K562 (cell line): ENCODE data around the gene ABCF3. TPM values are rescaled to one million over a fixed set of nuclear protein-coding genes. Genes with fewer than 3 reads are reported as not detected.
A peak's percentile ranks its signal among the peaks of the same experiment; 100 is the strongest.

Experiments used
- ATF3 ChIP-seq, 2 experiments: fragments of 450-650 bp in 1 of 2; sonication (generic) in 1 of 2; formaldehyde crosslinking in 1 of 2; IDR thresholded peaks in 1 of 2; conservative IDR thresholded peaks in 1 of 2; 2 replicates each; pipeline versions ENCODE4 v1.6.1 to v1.8.1; 2016 to 2023; ENCODE audit warnings: mild to moderate bottlenecking in 2 of 2, moderate library complexity in 2 of 2, inconsistent platforms in 1 of 2, missing genetic modification reagents in 1 of 2
- CBX1 ChIP-seq: sonication (generic); IDR thresholded peaks from 2 replicates; pipeline ENCODE4 v1.6.1; 2016; ENCODE audit warnings: antibody characterized with exemption, low read depth, mild to moderate bottlenecking
- ELK1 ChIP-seq: sonication (generic); formaldehyde crosslinking; IDR thresholded peaks from 2 replicates; pipeline ENCODE4 v1.8.1; 2022; ENCODE audit warnings: missing genetic modification reagents
- EP400 ChIP-seq: fragments of 450-650 bp; IDR thresholded peaks from 2 replicates; pipeline ENCODE4 v1.6.1; 2017; ENCODE audit warnings: antibody characterized with exemption, mild to moderate bottlenecking, moderate library complexity
- FOXA1 ChIP-seq: fragments of 450-650 bp; IDR thresholded peaks from 2 replicates; pipeline ENCODE4 v1.6.1; 2016; ENCODE audit warnings: mild to moderate bottlenecking, borderline replicate concordance
- FOXJ3 ChIP-seq: sonication (generic); formaldehyde crosslinking; IDR thresholded peaks from 2 replicates; pipeline ENCODE4 v1.4.0; 2020; ENCODE audit warnings: mild to moderate bottlenecking, missing genetic modification reagents
- FOXP1 ChIP-seq: sonication (generic); formaldehyde crosslinking; IDR thresholded peaks from 2 replicates; pipeline ENCODE4 v1.8.0; 2022; ENCODE audit warnings: mild to moderate bottlenecking, missing genetic modification reagents
- JUN ChIP-seq, 2 experiments: sonication (generic) in 1 of 2; formaldehyde crosslinking in 1 of 2; IDR thresholded peaks; 2 replicates each; pipeline versions ENCODE4 v1.6.1 to v1.8.0; 2012 to 2022; ENCODE audit warnings: borderline replicate concordance in 2 of 2, mild to moderate bottlenecking in 2 of 2, improper control_type of control experiment in 1 of 2, low read depth in 1 of 2, low read length in 1 of 2, missing genetic modification reagents in 1 of 2
- MAFK ChIP-seq: IDR thresholded peaks from 2 replicates; pipeline ENCODE4 v1.6.1; 2011; ENCODE audit warnings: low read length, improper control_type of control experiment
- MXD1 ChIP-seq: fragments of 250-450 bp; sonication (Bioruptor Pico); IDR thresholded peaks from 2 replicates; pipeline ENCODE4 v1.8.0; 2021; ENCODE audit warnings: borderline replicate concordance, mild to moderate bottlenecking, moderate library complexity; ENCODE audit not compliant: poor library complexity, severe bottlenecking
- NCOA2 ChIP-seq, 2 experiments: fragments of 450-650 bp; IDR thresholded peaks; 2 replicates each; pipeline ENCODE4 v1.6.1; 2018; ENCODE audit warnings: mild to moderate bottlenecking in 2 of 2, moderate library complexity in 1 of 2; ENCODE audit not compliant: partially characterized antibody in 2 of 2
- PKNOX1 ChIP-seq: fragments of 450-650 bp; IDR thresholded peaks from 2 replicates; pipeline ENCODE4 v1.6.1; 2016
- TEAD4 ChIP-seq, 2 experiments: sonication (generic) in 1 of 2; formaldehyde crosslinking in 1 of 2; IDR thresholded peaks; 2 replicates each; pipeline versions ENCODE4 v1.6.1 to v1.8.0; 2012 to 2022; ENCODE audit warnings: borderline replicate concordance in 1 of 2, inconsistent platforms in 1 of 2, low read length in 1 of 2, mild to moderate bottlenecking in 1 of 2, missing genetic modification reagents in 1 of 2
- TGIF2 ChIP-seq: sonication (generic); formaldehyde crosslinking; IDR thresholded peaks from 2 replicates; pipeline ENCODE4 v1.8.1; 2022; ENCODE audit warnings: mild to moderate bottlenecking, missing genetic modification reagents, moderate library complexity
- THAP12 ChIP-seq: fragments of 250-450 bp; sonication (Bioruptor Pico); IDR thresholded peaks from 2 replicates; pipeline ENCODE4 v1.9.0; 2021; ENCODE audit warnings: mild to moderate bottlenecking, inconsistent platforms
- ZBTB26 ChIP-seq: fragments of 450-650 bp; formaldehyde crosslinking; IDR thresholded peaks from 2 replicates; pipeline ENCODE4 v1.4.0; 2022; ENCODE audit warnings: missing genetic modification characterization
- ZNF124 ChIP-seq: sonication (generic); formaldehyde crosslinking; IDR thresholded peaks from 2 replicates; pipeline ENCODE4 v1.8.1; 2022; ENCODE audit warnings: missing genetic modification reagents
- ZNF143 ChIP-seq: sonication (generic); formaldehyde crosslinking; IDR thresholded peaks from 2 replicates; pipeline ENCODE4 v1.9.0; 2022; ENCODE audit warnings: mild to moderate bottlenecking, missing genetic modification reagents
- polyA plus RNA-seq, 8 experiments: library from polyadenylated mRNA; depleted of rRNA in 4 of 8; stranded (reverse) in 5 of 8; unstranded in 3 of 8; fragments of >200 nt; fragmentation: Nextera tagmentation in 2 of 8; fragmentation: Illumina TruSeq in 1 of 8; extraction: Ambion mirVana in 2 of 8; extraction: Trizol in 1 of 8; gene quantifications; 2 replicates each; pipeline versions ENCODE4 v1.2.1 to v1.2.3, GENCODE V29; 2011 to 2014; ENCODE audit warnings: inconsistent platforms in 1 of 8, missing spikeins in 1 of 8
- total RNA-seq, 7 experiments: library from RNA; depleted of rRNA in 6 of 7; stranded (reverse); fragments of >200 nt in 6 of 7; fragmentation: Illumina TruSeq in 2 of 7; extraction: Trizol in 2 of 7; gene quantifications; 2 replicates each; pipeline versions ENCODE4 v1.2.1 to v1.2.3, GENCODE V29; 2011 to 2021; ENCODE audit warnings: low replicate concordance in 1 of 7

ABCF3 gene
- total and polyA plus RNA-seq, 9 of the 15 experiments (the other 6 are each of a cell fraction or from before 2014, with no cell fraction given), result 6.7 to 77.9 (median 45.1) TPM

GRCh38 chr3:184174646-184175492, 11.1 kb upstream of the ABCF3 start, which contains the start of gene AP2M1 (continued):
- TF ChIP-seq TEAD4 (IDR thresholded peaks at IDR 0.05; ENCODE audit: low read length), result peak; percentile 82
- peak; percentile 67; the same call in 1 of the 2 replicates for TF ChIP-seq TEAD4 (CRISPR knock-in tag; IDR thresholded peaks at IDR 0.05; ENCODE audit: borderline replicate concordance)
- no peak for TF ChIP-seq ZBTB26
- TF ChIP-seq CBX1, result no peak
- TF ChIP-seq EP400, result peak; percentile 61
- TF ChIP-seq THAP12 (CRISPR knock-in tag), result peak; percentile 55
- no peak for TF ChIP-seq ATF3 (IDR thresholded peaks at IDR 0.05)
- no peak for TF ChIP-seq ATF3 (CRISPR knock-in tag; conservative IDR thresholded peaks at IDR 0.05)
- TF ChIP-seq FOXP1 (CRISPR knock-in tag), result no peak
- TF ChIP-seq ELK1 (CRISPR knock-in tag), result no peak
- TF ChIP-seq PKNOX1, result no peak
- no peak for TF ChIP-seq TGIF2 (CRISPR knock-in tag)
- no peak for TF ChIP-seq MXD1 (CRISPR knock-in tag)
- TF ChIP-seq ZNF143, result peak; percentile 92
- TF ChIP-seq JUN (IDR thresholded peaks at IDR 0.05; ENCODE audit: borderline replicate concordance, low read depth, low read length), result peak; percentile 5; the same call in 1 of the 2 replicates
- TF ChIP-seq JUN (CRISPR knock-in tag; IDR thresholded peaks at IDR 0.05; ENCODE audit: borderline replicate concordance), result no peak
- no peak for TF ChIP-seq NCOA2 (IDR thresholded peaks at IDR 0.05; ENCODE audit: partially characterized antibody in 2 of 2)
- no peak for TF ChIP-seq FOXJ3 (CRISPR knock-in tag)
- TF ChIP-seq FOXA1, result no peak
- TF ChIP-seq MAFK, result no peak
- TF ChIP-seq ZNF124 (CRISPR knock-in tag), result no peak
